Common myeloid progenitor, CD34-positive (primary cell): ENCODE data around the gene EGF.

Experiments used
- CTCF ChIA-PET: fragments of 350-600 bp; sonication (Branson Sonifier 250); formaldehyde crosslinking; loops from one replicate; lab custom pipeline; 2021; ENCODE audit warnings: antibody characterized with exemption; lab: Charles Lee
- POLR2A ChIA-PET: fragments of 350-600 bp; sonication (Branson Sonifier 250); formaldehyde crosslinking; loops from one replicate; lab custom pipeline; 2021; ENCODE audit warnings: antibody characterized with exemption; lab: Charles Lee
- DNase-seq, 3 donors: peaks; one replicate each; pipeline versions ENCODE4 v3.0.0 to v3.0.0-alpha.2; 2013
- H3K27ac ChIP-seq, 2 experiments: 1 replicate in 1 of 2; 2 replicates in 1 of 2; pipeline ENCODE4 v1.7.0; 2013; ENCODE audit warnings: inconsistent platforms in 2 of 2, low read length in 2 of 2, mild to moderate bottlenecking in 2 of 2, low read depth in 1 of 2, moderate library complexity in 1 of 2; ENCODE audit not compliant: severe bottlenecking in 2 of 2, insufficient read depth in 1 of 2, poor library complexity in 1 of 2
- H3K27me3 ChIP-seq, 5 experiments: replicated peaks in 2 of 5; 1 replicate in 3 of 5; 2 replicates in 2 of 5; pipeline versions ENCODE4 v1.6.1 to v1.7.0; 2013; ENCODE audit warnings: low read length in 4 of 5, mild to moderate bottlenecking in 2 of 5, moderate library complexity in 2 of 5, inconsistent platforms in 1 of 5; ENCODE audit not compliant: insufficient read depth in 5 of 5, control insufficient read depth in 4 of 5
- H3K36me3 ChIP-seq, 4 experiments: 1 replicate in 2 of 4; 2 replicates in 2 of 4; pipeline versions ENCODE4 v1.6.1 to v1.7.0; 2013; ENCODE audit warnings: low read length in 3 of 4, control low read depth in 1 of 4, mild to moderate bottlenecking in 1 of 4; ENCODE audit not compliant: control insufficient read depth in 4 of 4, insufficient read depth in 4 of 4
- H3K4me1 ChIP-seq, 4 experiments: 1 replicate in 3 of 4; 2 replicates in 1 of 4; pipeline versions ENCODE4 v1.6.1 to v1.7.1; 2013; ENCODE audit warnings: low read length in 3 of 4, mild to moderate bottlenecking in 3 of 4, control low read depth in 1 of 4, inconsistent platforms in 1 of 4, moderate library complexity in 1 of 4; ENCODE audit not compliant: control insufficient read depth in 4 of 4, insufficient read depth in 4 of 4; ENCODE audit errors: control extremely low read depth in 1 of 4
- H3K4me3 ChIP-seq, 7 experiments: 1 replicate in 4 of 7; 2 replicates in 3 of 7; pipeline versions ENCODE4 v1.5.1 to v1.7.0; 2013; ENCODE audit warnings: mild to moderate bottlenecking in 7 of 7, low read length in 6 of 7, moderate library complexity in 6 of 7, inconsistent platforms in 2 of 7, low read depth in 2 of 7, control low read depth in 1 of 7; ENCODE audit not compliant: insufficient read depth in 4 of 7, control insufficient read depth in 1 of 7; ENCODE audit errors: extremely low read depth in 1 of 7
- H3K9me3 ChIP-seq, 5 experiments: 1 replicate in 4 of 5; 2 replicates in 1 of 5; pipeline versions ENCODE4 v1.6.1 to v1.7.1; 2013; ENCODE audit warnings: low read length in 4 of 5, mild to moderate bottlenecking in 2 of 5, inconsistent platforms in 1 of 5, low read depth in 1 of 5, moderate library complexity in 1 of 5; ENCODE audit not compliant: control insufficient read depth in 4 of 5, insufficient read depth in 2 of 5; ENCODE audit errors: control extremely low read depth in 1 of 5
- WGBS: methylation state at CpG from one replicate; pipeline ENCODE4 v1.1.5; 2013; ENCODE audit not compliant: insufficient coverage; 5-methylcytosine and 5-hydroxymethylcytosine counted together

Gene EGF

DNA sequence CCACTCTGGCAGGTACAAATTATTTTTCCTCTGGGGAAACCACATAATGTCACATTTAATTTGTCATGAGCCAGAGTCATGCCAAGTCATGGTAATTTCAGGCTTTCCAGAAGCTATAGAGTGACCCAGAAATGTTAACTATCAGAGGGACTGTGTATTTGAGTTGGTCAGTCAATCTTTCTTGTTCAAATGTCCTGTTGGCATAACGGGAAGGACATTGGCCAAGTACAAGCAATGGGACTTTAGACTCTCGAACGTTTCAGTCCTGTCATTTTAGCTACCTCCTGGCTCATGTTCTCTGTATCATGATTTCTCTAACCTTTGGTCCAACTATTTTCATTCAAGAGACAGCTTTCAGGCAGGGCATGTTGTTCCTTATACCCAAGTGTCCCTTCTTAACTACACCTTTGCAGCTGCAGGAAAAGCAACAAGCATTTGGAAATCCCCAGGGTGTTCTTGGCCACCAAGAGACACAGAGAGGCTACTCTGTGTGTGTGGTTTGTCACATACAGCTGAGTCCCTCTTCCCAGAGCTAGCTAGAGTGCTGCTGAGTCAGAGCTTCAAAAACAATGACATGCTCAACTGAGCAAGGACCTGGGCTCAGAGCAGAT lies 142.6 kb downstream of the EGF start:
- 17% methylated on average over 3 of the region's 3 CpGs for WGBS
- Histone ChIP-seq H3K9me3 (no peaks in the 10 kb centered on the region), H3K27ac (no peak overlapping the region), H3K4me3 (no peak overlapping the region), H3K4me1 (peaks cover 0 to 20% (median 13%) of the 10 kb centered on the region in 4 experiments), H3K27me3 (no peaks in the 10 kb centered on the region), H3K36me3 (peaks cover 0 to 19% (median 3%) of the 10 kb centered on the region in 4 experiments)
- peak in 2 of 3 donors; percentile 68 to 76 for DNase-seq
- POLR2A ChIA-PET: no interaction called here
- CTCF ChIA-PET: interaction anchor here (0.7 to 1.9 kb wide), 9 partner anchors 9 to 162 kb away, joined by 3 to 5 read pairs (median 3); partner anchors contain the start of gene ELOVL6

DNA sequence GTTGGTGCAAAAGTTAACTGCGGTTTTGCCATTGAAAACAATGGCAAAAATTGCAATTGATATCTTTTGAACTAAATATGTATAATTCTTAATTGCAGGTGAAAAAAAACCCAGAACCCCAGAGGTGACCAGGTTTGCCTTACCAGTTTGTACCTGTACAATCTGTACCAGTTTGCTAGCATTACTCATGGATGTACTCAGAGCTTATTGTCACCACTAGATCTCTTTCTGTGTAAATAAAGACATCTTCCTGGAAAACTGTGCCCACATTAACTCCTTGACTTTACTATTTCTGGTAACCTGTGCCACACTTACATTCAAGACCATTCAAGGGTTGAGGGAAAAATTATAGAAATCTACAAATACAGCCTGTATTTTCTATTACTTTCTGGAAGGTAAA lies 146.0 kb downstream of the EGF start:
- ChIA-PET POLR2A (no interaction called here), CTCF (interaction anchor here (0.8 to 4.6 kb wide), 2 partner anchors 8 to 10 kb away, joined by 5 to 17 read pairs; no protein-coding TSS in a partner anchor)
- no CpG with 5 or more reads among the region's 1 CpG for WGBS
- peaks cover 0 to 21% (median 14%) of the 10 kb centered on the region in 4 experiments for H3K4me1 ChIP-seq
- no peak overlapping the region for H3K4me3 ChIP-seq
- H3K27me3 ChIP-seq: no peaks in the 10 kb centered on the region
- no peaks in the 10 kb centered on the region for H3K9me3 ChIP-seq
- DNase-seq: no peak
- H3K36me3 ChIP-seq: peaks cover 0 to 9% (median 0%) of the 10 kb centered on the region in 4 experiments
- no peak overlapping the region for H3K27ac ChIP-seq

DNA sequence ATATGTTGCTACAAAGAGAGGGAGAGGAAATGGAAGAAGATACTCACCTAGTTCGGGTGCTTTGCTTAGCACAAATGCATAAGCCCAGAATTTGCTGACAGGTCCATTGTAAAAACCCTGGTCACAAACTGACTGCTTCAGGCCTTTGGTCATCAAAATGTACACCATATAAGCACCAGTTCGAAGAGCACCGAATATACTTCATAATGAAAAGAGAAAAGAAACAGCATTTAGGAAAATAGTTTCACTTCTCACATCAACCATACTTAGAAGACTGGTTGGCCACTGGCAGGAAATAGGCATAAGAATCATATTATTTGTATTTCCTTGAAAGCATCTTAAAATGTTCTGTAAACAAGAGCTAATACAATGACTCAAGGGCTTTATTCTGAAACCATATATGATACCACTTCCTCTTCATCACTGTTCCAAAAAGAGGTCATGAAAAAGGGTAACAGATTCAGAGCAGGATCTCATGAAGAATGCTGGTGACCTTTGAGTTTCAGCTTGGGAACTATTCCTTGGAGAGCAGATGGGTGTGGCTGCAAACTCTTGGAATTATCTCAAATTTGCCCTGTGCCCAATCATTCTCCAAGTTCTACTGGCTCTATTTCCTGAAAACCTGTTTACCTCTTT lies 147.0 kb downstream of the EGF start:
- ChIA-PET POLR2A (no interaction called here), CTCF (interaction anchor here (1.0 to 4.6 kb wide), 2 partner anchors 11 to 26 kb away, joined by 3 to 17 read pairs; no protein-coding TSS in a partner anchor)
- Histone ChIP-seq H3K9me3 (no peaks in the 10 kb centered on the region), H3K36me3 (peaks cover 0 to 6% (median 0%) of the 10 kb centered on the region in 4 experiments), H3K4me1 (peaks cover 0 to 21% (median 14%) of the 10 kb centered on the region in 4 experiments), H3K4me3 (no peak overlapping the region), H3K27me3 (no peaks in the 10 kb centered on the region), H3K27ac (no peak overlapping the region)
- peak in 2 of 3 donors; percentile 43 to 50 for DNase-seq
- no CpG with 5 or more reads among the region's 3 CpGs for WGBS

DNA sequence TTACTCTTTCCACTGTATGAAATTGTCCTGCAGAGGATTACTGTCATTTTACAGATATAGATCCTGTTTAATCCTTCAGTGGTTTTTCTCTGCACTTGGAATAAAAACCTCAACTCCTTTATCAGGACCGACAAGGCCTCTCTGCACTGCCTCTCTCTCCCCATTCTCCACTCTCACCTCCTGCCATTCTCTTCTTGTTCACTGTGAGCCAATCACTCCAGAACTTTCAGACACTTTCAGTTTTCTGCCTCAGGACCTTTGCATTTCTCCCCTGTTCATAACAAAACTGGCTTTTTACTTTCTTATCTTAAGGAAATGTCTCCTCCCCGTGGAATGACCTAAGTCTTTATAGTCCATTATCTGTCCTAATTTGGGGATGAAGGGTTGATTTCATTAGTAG lies 148.4 kb downstream of the EGF start:
- no peaks in the 10 kb centered on the region for H3K27me3 ChIP-seq
- DNase-seq: no peak
- ChIA-PET CTCF (interaction anchor here (4.6 kb wide), 1 partner anchor 12 kb away, joined by 17 read pairs; no protein-coding TSS in a partner anchor), POLR2A (no interaction called here)
- 90% methylated on average over 1 of the region's 2 CpGs for WGBS
- H3K4me1 ChIP-seq: peaks cover 0 to 15% (median 5%) of the 10 kb centered on the region in 4 experiments
- no peak overlapping the region for H3K4me3 ChIP-seq
- H3K9me3 ChIP-seq: no peaks in the 10 kb centered on the region
- H3K36me3 ChIP-seq: peaks cover 0 to 6% (median 0%) of the 10 kb centered on the region in 4 experiments
- H3K27ac ChIP-seq: no peak overlapping the region
